IMR-90 (cell line): Measurements from ENCODE around the gene MERTK. TPM values are rescaled to one million over a fixed set of nuclear protein-coding genes. Genes with fewer than 3 reads are reported as not detected.

ENCODE experiments used
- ATAC-seq: fragments of 200-7000 bp; cut with Tn5 transposase; 2 replicates; pipeline ENCODE4 v1.9.1; 2020; ENCODE audit warnings: low read depth, mild to moderate bottlenecking, moderate library complexity
- BruUV-seq: library from RNA; stranded (reverse); fragments of 400-500 nt; replicated peaks from 2 replicates; lab custom pipeline; 2021; lab: Mats Ljungman, UMichigan
- CTCF ChIA-PET: fragments of 300-600 bp; formaldehyde crosslinking; extraction: SDS; loops from one replicate; lab custom pipeline; 2021; ENCODE audit warnings: antibody characterized with exemption; lab: Yijun Ruan, JAX
- POLR2A ChIA-PET: fragments of 300-600 bp; sonication (Branson Sonifier 250); formaldehyde crosslinking; loops from one replicate; lab custom pipeline; 2022; ENCODE audit warnings: antibody characterized with exemption; ENCODE audit not compliant: unreplicated experiment; lab: Charles Lee
- DNase-seq: peaks from one replicate; pipeline ENCODE4 v3.0.0; 2013
- H2AFZ ChIP-seq: replicated peaks from 2 replicates; pipeline ENCODE3; 2013; ENCODE audit warnings: low read length, mild to moderate bottlenecking; ENCODE audit not compliant: poor library complexity
- H2AK5ac ChIP-seq: 2 replicates; pipeline ENCODE4 v1.6.1; 2013; ENCODE audit warnings: low read depth, low read length, inconsistent platforms
- H2AK9ac ChIP-seq: replicated peaks from 2 replicates; pipeline ENCODE3; 2013; ENCODE audit warnings: mild to moderate bottlenecking, low read depth, low read length, moderate library complexity; ENCODE audit not compliant: poor library complexity
- H2BK120ac ChIP-seq: 2 replicates; pipeline ENCODE4 v1.6.1; 2013; ENCODE audit warnings: low read depth, low read length, inconsistent platforms
- H2BK15ac ChIP-seq: 3 replicates; pipeline ENCODE4 v1.6.1; 2013; ENCODE audit warnings: low read depth, low read length, inconsistent platforms
- H2BK20ac ChIP-seq: 2 replicates; pipeline ENCODE4 v1.6.1; 2013; ENCODE audit warnings: low read depth, mild to moderate bottlenecking, inconsistent platforms, low read length, moderate library complexity
- H2BK5ac ChIP-seq: 2 replicates; pipeline ENCODE4 v1.6.1; 2013; ENCODE audit warnings: mild to moderate bottlenecking, low read depth, low read length, inconsistent platforms; ENCODE audit not compliant: poor library complexity, severe bottlenecking
- H3K14ac ChIP-seq: replicated peaks from 2 replicates; pipeline ENCODE4 v1.6.1; 2013; ENCODE audit warnings: low read depth, low read length, inconsistent platforms
- H3K18ac ChIP-seq: 2 replicates; pipeline ENCODE4 v1.6.1; 2013; ENCODE audit warnings: low read depth, low read length, control low read depth
- H3K23ac ChIP-seq: 2 replicates; pipeline ENCODE4 v1.6.1; 2013; ENCODE audit warnings: low read depth, low read length, inconsistent platforms
- H3K27ac ChIP-seq: 2 replicates; pipeline ENCODE4 v1.5.1; 2013; ENCODE audit warnings: mild to moderate bottlenecking, control low read depth, low read length; ENCODE audit not compliant: insufficient read depth
- H3K27me3 ChIP-seq: 2 replicates; pipeline ENCODE4 v1.6.1; 2013; ENCODE audit warnings: low read length; ENCODE audit not compliant: control insufficient read depth, insufficient read depth
- H3K36me3 ChIP-seq: 2 replicates; pipeline ENCODE4 v1.6.1; 2013; ENCODE audit warnings: low read length, mixed read lengths; ENCODE audit not compliant: control insufficient read depth, insufficient read depth
- H3K4ac ChIP-seq: 2 replicates; pipeline ENCODE4 v1.6.1; 2013; ENCODE audit warnings: low read depth, low read length, inconsistent platforms
- H3K4me1 ChIP-seq: 2 replicates; pipeline ENCODE4 v1.6.1; 2013; ENCODE audit warnings: low read length, mixed read lengths; ENCODE audit not compliant: control insufficient read depth, insufficient read depth
- H3K4me2 ChIP-seq: 2 replicates; pipeline ENCODE4 v1.6.1; 2013; ENCODE audit warnings: low read depth, mild to moderate bottlenecking, control low read depth, low read length, moderate library complexity
- H3K4me3 ChIP-seq: 2 replicates; pipeline ENCODE4 v1.5.1; 2013; ENCODE audit warnings: low read depth, mild to moderate bottlenecking, control low read depth, low read length, moderate library complexity; ENCODE audit not compliant: insufficient read depth
- H3K56ac ChIP-seq: 2 replicates; pipeline ENCODE4 v1.6.1; 2013; ENCODE audit warnings: low read length, inconsistent platforms; ENCODE audit not compliant: insufficient read depth; ENCODE audit errors: extremely low read depth
- H3K79me1 ChIP-seq, 2 experiments: 2 replicates each; pipeline ENCODE4 v1.6.1; 2013; ENCODE audit warnings: low read length in 2 of 2, inconsistent platforms in 1 of 2, low read depth in 1 of 2
- H3K9ac ChIP-seq: 2 replicates; pipeline ENCODE4 v1.6.1; 2013; ENCODE audit warnings: low read depth, low read length, control low read depth
- H3K9me1 ChIP-seq: 2 replicates; pipeline ENCODE4 v1.6.1; 2013; ENCODE audit warnings: low read length, inconsistent platforms; ENCODE audit not compliant: insufficient read depth
- H3K9me3 ChIP-seq: 2 replicates; pipeline ENCODE4 v1.6.1; 2013; ENCODE audit warnings: low read length; ENCODE audit not compliant: control insufficient read depth, insufficient read depth
- H4K20me1 ChIP-seq: 2 replicates; pipeline ENCODE4 v1.6.1; 2013; ENCODE audit warnings: low read length, inconsistent platforms; ENCODE audit not compliant: insufficient read depth
- H4K5ac ChIP-seq: 2 replicates; pipeline ENCODE4 v1.6.1; 2013; ENCODE audit warnings: mild to moderate bottlenecking, low read depth, low read length, control low read depth
- H4K8ac ChIP-seq, 2 experiments: 2 replicates each; pipeline ENCODE4 v1.6.1; 2013; ENCODE audit warnings: low read depth in 2 of 2, low read length in 2 of 2, control low read depth in 1 of 2, inconsistent platforms in 1 of 2
- H4K91ac ChIP-seq: 2 replicates; pipeline ENCODE4 v1.6.1; 2013; ENCODE audit warnings: low read depth, low read length, inconsistent platforms; ENCODE audit not compliant: insufficient read depth
- BHLHE40 ChIP-seq: fragments of 150-350 bp; IDR thresholded peaks from 2 replicates; pipeline ENCODE4 v1.6.1; 2016; ENCODE audit warnings: mild to moderate bottlenecking, low read depth, low read length
- CEBPB ChIP-seq: IDR thresholded peaks from 2 replicates; pipeline ENCODE4 v1.6.1; 2012; ENCODE audit warnings: low read depth, low read length, improper control_type of control experiment
- CHD1 ChIP-seq: IDR thresholded peaks from 2 replicates; pipeline ENCODE4 v1.6.1; 2012; ENCODE audit warnings: low read depth, low read length, improper control_type of control experiment
- MAFK ChIP-seq: IDR thresholded peaks from 2 replicates; pipeline ENCODE4 v1.6.1; 2012; ENCODE audit warnings: low read depth, low read length, improper control_type of control experiment
- MXI1 ChIP-seq: IDR thresholded peaks from 2 replicates; pipeline ENCODE4 v1.6.1; 2012; ENCODE audit warnings: low read depth, mild to moderate bottlenecking, low read length, moderate library complexity, borderline replicate concordance
- NFE2L2 ChIP-seq: fragments of 150-350 bp; IDR thresholded peaks from 2 replicates; pipeline ENCODE4 v1.6.1; 2016; ENCODE audit warnings: low read depth, mild to moderate bottlenecking, low read length
- POLR2A ChIP-seq: IDR thresholded peaks from 2 replicates; pipeline ENCODE4 v1.6.1; 2012; ENCODE audit warnings: mild to moderate bottlenecking, low read depth, low read length
- RAD21 ChIP-seq: IDR thresholded peaks from 2 replicates; pipeline ENCODE4 v1.6.1; 2012; ENCODE audit warnings: low read length, improper control_type of control experiment
- RCOR1 ChIP-seq: IDR thresholded peaks from 2 replicates; pipeline ENCODE4 v1.6.1; 2012; ENCODE audit warnings: mild to moderate bottlenecking, low read length, improper control_type of control experiment; ENCODE audit not compliant: insufficient replicate concordance
- RFX5 ChIP-seq: IDR thresholded peaks from 2 replicates; pipeline ENCODE4 v1.8.0; 2012; ENCODE audit warnings: low read depth, mild to moderate bottlenecking, low read length, moderate library complexity
- SMC3 ChIP-seq: fragments of 150-350 bp; IDR thresholded peaks from 2 replicates; pipeline ENCODE4 v1.6.1; 2016; ENCODE audit warnings: low read depth, mild to moderate bottlenecking, antibody characterized with exemption, low read length, moderate library complexity
- WGBS, 2 experiments: methylation state at CpG; one replicate each; pipeline versions ENCODE4 v1.1.5 to v1.1.7; 2013; ENCODE audit warnings: missing lambda C conversion rate in 2 of 2; ENCODE audit not compliant: insufficient read length in 1 of 2; ENCODE audit errors: extremely low coverage in 2 of 2; 5-methylcytosine and 5-hydroxymethylcytosine counted together
- dilution Hi-C: fragments of 300-500 bp; cut with HindIII; formaldehyde crosslinking; loops from one replicate; pipeline ENCODE4 v1.14.3; 2018; ENCODE audit warnings: low sequenced_read_pairs; ENCODE audit not compliant: unreplicated experiment
- in situ Hi-C: fragments of 300-500 bp; cut with MboI; formaldehyde crosslinking; loops from 3 replicates; pipeline ENCODE4 v1.14.3; 2019; ENCODE audit warnings: low sequenced_read_pairs, inconsistent platforms, mixed read lengths
- intact Hi-C: fragments of 100-400 bp; cut with micrococcal nuclease; formaldehyde crosslinking; loops from 2 replicates; pipeline ENCODE4 v1.10.0; 2022
- polyA plus RNA-seq, 3 experiments: library from polyadenylated mRNA; depleted of rRNA; stranded (reverse); fragments of >200 nt; gene quantifications; 2 replicates each; pipeline ENCODE4 v1.2.3, GENCODE V29; 2012; ENCODE audit warnings: low replicate concordance in 1 of 3
- total RNA-seq: library from RNA; depleted of rRNA; stranded (reverse); fragments of >200 nt; gene quantifications from 2 replicates; pipeline ENCODE4 v1.2.3, GENCODE V29; 2012
- TF ChIP-seq, protein P1 (sequence below): fragments of 150-350 bp; IDR thresholded peaks from 2 replicates; pipeline ENCODE4 v1.6.1; 2017; ENCODE audit warnings: mild to moderate bottlenecking, antibody characterized with exemption, low read length, low read depth
- TF ChIP-seq, protein P2 (sequence below): conservative IDR thresholded peaks from 2 replicates; pipeline ENCODE4 v1.5.1; 2012; ENCODE audit warnings: mild to moderate bottlenecking, low read depth, low read length, improper control_type of control experiment
- TF ChIP-seq, protein P3 (sequence below): fragments of 150-350 bp; IDR thresholded peaks from 2 replicates; pipeline ENCODE4 v1.6.1; 2016; ENCODE audit warnings: low read depth, mild to moderate bottlenecking, low read length, moderate library complexity, borderline replicate concordance

Gene MERTK
- total and polyA plus RNA-seq, 2 of the 4 experiments (the other 2 are of a cell fraction) = 0.36 to 0.62 TPM

DNA sequence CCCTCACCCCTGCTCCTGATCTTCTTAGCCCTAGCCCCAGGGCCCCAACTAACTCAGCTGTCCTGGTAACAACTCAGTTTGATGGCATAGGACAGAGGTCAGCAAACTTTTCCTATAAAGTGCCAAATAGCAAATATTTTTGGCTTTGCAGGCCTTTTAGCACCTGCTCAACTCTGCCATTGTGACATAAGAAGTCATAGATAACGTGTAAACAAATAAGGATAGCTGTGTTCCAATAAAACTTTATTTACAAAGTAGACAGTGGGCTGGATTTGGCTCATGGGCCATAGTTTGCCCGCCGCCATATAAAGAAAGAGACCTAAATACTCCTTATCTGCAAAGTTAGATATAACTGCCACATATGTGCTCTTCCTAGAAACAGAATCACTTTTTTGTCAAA, 129.4 kb downstream of the MERTK start:
- Histone ChIP-seq H3K79me1 (no peaks in the 10 kb centered on the region), H3K18ac (no peak overlapping the region), H3K4me1 (no peaks in the 10 kb centered on the region; the same call in 1 of the 2 replicates), H3K9ac (no peak overlapping the region), H2BK120ac (no peak overlapping the region), H4K20me1 (no peaks in the 10 kb centered on the region), H4K5ac (no peak overlapping the region), H3K36me3 (no peaks in the 10 kb centered on the region), H2AK9ac (no peak overlapping the region), H3K27ac (no peak overlapping the region), H4K91ac (no peak overlapping the region), H3K4me2 (no peak overlapping the region), H3K27me3 (peaks cover 3% of the 10 kb centered on the region; the same call in 1 of the 2 replicates), H2AK5ac (no peak overlapping the region), H3K23ac (no peak overlapping the region), H2BK5ac (no peak overlapping the region), H2AFZ (no peak overlapping the region), H3K14ac (no peak overlapping the region), H4K8ac (no peak overlapping the region), H3K4me3 (no peak overlapping the region), H2BK20ac (no peak overlapping the region), H3K9me3 (no peaks in the 10 kb centered on the region), H3K56ac (no peak overlapping the region), H3K9me1 (no peaks in the 10 kb centered on the region; the same call in 1 of the 2 replicates), H2BK15ac (no peak overlapping the region), H3K4ac (no peak overlapping the region)
- CTCF ChIA-PET = no interaction called here
- ATAC-seq = no peak
- dilution Hi-C loops = no loop called here
- no TSS peak for BruUV-seq
- WGBS, 2 experiments = no CpG with 5 or more reads among the region's 3 CpGs
- in situ Hi-C loops = no loop called here
- intact Hi-C loops = no loop called here
- no peak for DNase-seq
- TF ChIP-seq, protein P1, sequence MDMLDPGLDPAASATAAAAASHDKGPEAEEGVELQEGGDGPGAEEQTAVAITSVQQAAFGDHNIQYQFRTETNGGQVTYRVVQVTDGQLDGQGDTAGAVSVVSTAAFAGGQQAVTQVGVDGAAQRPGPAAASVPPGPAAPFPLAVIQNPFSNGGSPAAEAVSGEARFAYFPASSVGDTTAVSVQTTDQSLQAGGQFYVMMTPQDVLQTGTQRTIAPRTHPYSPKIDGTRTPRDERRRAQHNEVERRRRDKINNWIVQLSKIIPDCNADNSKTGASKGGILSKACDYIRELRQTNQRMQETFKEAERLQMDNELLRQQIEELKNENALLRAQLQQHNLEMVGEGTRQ = no peak
- TF ChIP-seq MAFK = no peak
- no peak for TF ChIP-seq CHD1
- TF ChIP-seq, protein P2, sequence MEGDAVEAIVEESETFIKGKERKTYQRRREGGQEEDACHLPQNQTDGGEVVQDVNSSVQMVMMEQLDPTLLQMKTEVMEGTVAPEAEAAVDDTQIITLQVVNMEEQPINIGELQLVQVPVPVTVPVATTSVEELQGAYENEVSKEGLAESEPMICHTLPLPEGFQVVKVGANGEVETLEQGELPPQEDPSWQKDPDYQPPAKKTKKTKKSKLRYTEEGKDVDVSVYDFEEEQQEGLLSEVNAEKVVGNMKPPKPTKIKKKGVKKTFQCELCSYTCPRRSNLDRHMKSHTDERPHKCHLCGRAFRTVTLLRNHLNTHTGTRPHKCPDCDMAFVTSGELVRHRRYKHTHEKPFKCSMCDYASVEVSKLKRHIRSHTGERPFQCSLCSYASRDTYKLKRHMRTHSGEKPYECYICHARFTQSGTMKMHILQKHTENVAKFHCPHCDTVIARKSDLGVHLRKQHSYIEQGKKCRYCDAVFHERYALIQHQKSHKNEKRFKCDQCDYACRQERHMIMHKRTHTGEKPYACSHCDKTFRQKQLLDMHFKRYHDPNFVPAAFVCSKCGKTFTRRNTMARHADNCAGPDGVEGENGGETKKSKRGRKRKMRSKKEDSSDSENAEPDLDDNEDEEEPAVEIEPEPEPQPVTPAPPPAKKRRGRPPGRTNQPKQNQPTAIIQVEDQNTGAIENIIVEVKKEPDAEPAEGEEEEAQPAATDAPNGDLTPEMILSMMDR = no peak
- no peak for TF ChIP-seq NFE2L2
- TF ChIP-seq, protein P3, sequence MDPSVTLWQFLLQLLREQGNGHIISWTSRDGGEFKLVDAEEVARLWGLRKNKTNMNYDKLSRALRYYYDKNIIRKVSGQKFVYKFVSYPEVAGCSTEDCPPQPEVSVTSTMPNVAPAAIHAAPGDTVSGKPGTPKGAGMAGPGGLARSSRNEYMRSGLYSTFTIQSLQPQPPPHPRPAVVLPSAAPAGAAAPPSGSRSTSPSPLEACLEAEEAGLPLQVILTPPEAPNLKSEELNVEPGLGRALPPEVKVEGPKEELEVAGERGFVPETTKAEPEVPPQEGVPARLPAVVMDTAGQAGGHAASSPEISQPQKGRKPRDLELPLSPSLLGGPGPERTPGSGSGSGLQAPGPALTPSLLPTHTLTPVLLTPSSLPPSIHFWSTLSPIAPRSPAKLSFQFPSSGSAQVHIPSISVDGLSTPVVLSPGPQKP = no peak
- no peak for TF ChIP-seq RAD21
- no peak for TF ChIP-seq POLR2A
- TF ChIP-seq SMC3 = no peak
- no peak for TF ChIP-seq CEBPB
- no peak for TF ChIP-seq RFX5
- TF ChIP-seq BHLHE40 = no peak
- TF ChIP-seq MXI1 = no peak
- no peak for TF ChIP-seq RCOR1
- POLR2A ChIA-PET = no interaction called here
